SW 1271 (cell line): ENCODE results near the gene ZNF367.

ENCODE experiments used
- DNase-seq, 2 experiments: peaks; one replicate each; lab custom pipeline; 2025; lab: John Stamatoyannopoulos, UW

Gene ZNF367

DNA sequence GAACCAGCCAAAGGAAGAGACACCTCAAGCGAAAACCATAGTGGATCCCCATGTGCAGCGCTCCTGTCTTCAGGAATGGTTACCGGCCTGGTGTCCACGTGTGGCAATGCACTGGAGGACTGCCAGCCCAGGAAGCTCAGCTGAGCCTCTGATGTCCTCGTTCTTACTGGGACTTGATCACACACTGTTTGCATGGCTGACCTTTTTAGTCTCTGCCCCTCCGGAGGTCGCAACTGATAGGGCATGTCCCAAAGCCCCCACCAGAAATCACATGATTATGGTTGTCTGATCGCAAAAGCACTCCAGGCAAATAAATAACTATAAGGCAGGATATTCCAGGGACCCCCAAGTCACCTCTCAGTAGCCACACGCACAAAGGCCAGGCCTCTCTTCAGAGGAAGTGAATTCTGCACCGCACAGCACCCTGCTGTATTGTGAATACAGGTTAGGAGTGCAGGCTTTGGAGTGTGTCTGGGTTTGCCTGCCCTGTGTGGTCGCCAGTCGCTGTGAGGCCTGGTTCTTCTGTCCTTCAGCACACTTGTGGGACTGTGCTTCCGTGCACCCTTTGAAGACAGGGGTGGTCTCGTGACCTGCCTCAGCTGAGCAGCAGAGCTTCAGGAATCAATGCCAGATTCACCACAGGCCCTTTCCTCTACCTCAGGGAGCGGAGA lies 18.4 kb upstream of the ZNF367 start:
- DNase-seq: no peak

DNA sequence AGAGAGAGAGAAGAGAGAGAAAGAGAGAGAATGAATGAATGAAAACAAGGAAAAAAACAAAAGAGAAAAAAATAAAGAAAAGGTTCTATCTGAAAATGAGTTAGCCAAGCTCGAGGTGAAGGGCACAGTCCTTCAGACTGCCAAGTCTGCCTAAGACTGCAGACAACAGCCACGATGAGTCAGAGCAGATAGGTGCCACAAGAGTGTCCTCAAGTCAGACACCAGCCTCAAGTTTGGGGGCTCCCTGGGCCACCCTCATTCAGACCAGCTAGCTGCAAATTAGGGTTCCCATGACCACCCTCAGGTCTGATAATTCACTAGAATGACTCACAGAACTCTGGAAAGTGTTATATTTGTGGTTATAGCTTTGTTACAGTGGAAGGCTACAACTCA lies 17.9 kb upstream of the ZNF367 start:
- no peak for DNase-seq

DNA sequence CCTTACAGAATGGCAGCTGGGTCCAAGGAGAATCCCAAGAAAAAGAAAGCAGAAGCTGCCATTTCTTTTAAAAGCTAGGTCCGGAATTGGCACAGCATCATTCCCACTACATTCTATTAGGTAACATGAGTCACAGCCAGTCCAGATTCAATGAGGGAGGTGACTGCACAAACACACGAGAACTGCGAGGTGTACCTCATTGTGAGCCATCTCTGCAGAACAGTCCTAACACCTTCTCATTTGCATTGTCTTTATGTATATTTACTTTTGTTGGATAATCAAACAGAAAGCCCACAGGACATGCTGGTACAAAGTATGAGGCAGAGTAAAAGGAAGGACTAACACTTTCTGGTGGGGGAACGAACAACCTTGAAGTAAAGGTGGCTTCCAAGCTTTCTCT lies 17.2 kb upstream of the ZNF367 start:
- no peak for DNase-seq

DNA sequence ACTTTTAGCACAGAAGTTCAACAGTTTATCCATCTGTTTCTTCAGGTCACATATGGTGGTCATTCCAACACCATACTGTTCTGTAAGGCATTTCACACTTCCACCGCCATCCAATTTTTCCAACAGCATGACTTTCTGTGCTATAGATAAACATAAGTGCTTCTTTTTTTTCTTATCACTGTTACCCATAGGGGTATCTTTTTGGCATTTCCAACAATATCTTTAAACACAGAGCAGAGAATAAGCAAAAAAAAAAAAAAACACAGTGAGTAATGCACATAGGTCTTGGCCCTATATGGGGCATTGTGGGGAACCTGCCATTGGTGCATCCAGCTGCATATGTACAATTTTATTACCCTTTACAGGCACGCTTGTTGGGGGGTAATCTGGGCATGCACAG lies 12.2 kb upstream of the ZNF367 start:
- DNase-seq: no peak

DNA sequence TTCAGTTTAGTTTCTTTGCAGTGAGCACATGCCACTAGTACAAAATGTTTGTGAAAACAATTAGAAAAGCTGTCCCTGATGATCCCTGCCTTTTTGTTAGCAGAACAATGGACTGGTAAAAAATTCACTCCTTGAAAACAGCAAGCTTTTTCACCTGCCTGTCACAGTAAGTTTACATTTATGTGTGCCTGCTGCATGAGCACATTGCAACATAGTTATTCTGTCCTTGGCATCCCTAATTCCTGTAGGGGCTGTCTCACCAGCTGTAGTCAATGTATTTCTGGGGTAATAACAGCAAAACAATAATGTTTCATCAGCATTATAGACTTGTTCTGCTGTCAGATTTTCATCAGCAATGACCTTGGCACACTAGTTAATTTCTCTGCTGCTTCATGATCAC lies 11.6 kb upstream of the ZNF367 start:
- DNase-seq: no peak

DNA sequence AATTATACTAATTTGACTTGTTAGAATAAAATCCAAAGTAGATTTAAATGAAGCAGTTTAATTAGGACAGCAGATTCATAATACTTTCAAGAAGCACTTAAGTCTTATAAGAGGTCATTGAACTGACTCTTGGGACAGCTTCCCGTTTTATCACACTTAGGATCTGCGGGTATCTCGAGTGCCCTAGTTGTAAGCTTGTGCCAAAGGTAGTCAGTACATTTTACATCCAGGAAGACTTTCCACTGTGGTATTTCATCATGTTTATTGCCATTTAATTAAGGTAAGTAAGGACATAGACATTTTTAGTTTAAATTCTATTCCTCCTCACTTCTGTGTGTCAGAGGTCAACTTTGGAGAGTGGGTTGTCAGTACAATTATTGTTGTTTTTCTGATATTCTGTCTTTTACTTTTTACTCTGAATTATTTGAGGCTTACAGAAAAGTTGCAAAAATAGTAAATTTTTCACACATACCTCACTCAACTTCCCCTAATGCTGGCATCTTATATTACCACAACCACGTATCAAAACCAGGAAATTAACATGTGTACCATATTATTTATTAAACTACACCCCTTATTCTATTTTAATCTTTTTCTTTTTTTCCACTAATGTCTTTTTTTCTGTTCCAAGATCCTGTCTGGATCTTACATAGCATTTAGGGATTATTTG lies 7.5 kb upstream of the ZNF367 start:
- no peak for DNase-seq

DNA sequence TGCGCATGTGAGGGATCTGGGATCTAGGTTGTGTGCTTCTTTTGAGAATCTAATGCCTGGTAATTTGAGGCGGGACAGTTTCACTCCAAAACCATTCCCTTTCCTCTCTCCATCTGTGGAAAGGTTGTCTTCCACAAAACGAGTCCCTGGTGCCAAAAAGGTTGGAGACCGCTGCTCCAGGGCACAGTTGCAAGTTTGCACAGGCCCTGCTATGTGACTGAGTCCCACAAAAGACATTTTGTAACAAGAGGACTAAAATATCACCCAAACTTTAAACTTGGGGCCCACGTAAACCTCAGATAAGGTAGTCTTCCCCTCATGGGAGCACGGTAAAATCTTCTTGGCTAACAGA lies 5.8 kb upstream of the ZNF367 start:
- no peak for DNase-seq

DNA sequence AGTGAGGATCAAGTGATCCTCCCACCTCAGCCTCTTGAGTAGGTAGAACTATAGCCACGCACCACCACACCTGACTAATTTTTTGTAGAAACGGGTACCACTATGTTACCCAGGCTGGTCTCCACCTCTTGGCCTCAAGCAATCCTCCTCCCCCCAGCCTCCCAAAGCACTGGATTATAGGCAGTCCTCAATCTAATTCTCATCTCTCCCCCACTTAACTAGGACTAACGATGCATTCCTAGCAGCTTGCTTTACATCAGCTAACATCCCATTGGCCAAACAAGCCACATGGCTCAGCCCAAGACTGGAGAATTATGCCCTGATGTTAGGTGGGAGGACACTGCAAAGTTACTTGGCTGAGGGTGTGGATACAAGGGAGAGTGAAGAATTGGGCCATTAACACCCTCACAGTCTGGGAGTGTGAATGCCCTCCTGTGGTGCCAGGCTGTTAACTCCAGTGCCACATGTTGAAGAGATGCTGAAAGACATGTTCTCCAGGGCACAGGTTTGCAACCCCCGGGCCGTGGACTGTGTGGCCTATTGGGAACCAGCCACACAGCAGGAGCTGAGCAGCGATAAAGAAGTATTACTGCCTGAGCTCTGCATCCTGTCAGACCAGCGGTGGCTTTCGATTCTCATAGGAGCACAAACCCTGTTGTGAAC lies 5.3 kb upstream of the ZNF367 start:
- DNase-seq: no peak

DNA sequence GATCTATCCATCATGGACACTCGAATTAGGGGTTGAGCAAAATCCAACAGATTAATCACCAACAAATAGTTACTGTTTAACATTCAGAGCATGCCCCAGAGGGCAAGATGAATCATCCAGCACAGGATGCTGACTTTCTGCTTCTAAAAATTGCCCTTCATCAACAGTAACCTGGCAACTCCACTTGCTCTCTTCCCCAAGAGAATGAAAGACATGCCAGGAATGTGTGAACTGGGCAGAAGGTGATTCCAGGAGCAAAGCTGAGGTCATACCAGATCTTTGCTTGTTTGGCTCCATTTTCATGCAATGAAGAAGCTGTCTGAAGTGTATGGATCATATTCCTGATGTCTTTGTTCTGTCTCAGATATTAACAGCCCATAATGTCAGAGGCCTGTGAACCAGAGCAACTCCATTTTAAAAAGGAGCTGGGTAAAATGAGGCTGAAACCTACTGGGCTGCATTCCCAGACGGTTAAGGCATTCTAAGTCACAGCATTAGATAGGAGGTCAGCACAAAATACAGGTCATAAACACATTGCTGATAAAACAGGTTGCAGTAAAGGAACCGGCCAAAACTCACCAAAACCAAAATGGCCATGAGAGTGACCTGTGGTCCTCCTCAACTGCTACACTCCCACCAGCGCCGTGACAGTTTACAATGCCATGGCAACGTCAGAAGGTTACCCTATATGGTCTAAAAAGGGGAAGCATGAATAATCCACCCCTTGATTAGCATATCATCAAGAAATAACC lies 2.5 kb upstream of the ZNF367 start:
- DNase-seq: peak; percentile 97 to 100

DNA sequence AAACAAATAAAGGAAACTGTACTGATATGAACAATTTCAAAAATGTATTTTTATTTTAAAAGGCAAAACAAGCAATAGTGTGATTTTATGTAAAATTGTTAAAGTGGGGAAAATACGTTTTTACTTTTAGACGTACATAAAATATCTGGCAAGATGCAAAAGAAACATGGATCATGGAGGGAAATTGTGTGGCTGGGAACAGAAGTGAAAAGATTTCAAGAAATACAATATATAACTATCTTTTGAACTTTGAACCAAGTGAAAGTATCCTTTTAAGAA lies 1.5 kb upstream of the ZNF367 start:
- DNase-seq: no peak

DNA sequence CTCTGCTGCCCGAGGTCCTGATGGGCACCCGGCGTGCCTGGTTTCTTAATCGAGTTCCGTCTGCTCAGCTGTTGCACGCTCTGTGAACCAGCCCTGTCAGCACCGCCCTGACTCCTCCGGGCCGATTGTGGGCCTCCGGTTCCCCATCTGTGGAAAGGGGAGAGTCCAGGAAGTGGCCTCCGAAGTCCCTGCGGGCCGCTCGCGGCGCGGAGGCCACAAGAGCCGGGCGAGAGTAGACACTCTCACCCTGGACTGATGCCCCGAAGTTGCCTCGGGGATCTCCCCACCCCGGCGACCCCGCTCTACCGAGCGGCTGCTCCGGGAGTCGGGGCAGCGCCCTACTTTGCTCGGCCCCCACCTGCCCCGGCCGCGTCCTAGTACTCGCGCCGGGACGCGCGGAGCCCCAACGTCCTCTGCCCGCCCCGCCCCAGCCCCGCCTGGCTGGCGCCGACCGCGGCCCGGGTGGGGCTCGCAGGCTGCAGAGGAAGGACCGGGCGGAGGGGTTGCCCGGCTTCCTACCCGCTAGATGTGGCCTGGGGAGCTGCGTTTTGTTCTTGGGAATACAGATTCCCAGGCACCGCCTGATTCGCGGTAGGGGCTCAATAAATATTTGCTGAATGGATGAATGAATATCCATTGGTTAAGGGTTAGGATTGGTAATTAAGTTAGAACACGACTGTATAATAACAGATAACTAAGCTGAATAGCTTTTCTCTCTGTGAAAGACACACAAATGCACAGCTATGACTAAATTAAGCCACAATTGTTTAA lies 935 bp upstream of the ZNF367 start:
- peak; percentile 57 to 79 for DNase-seq

DNA sequence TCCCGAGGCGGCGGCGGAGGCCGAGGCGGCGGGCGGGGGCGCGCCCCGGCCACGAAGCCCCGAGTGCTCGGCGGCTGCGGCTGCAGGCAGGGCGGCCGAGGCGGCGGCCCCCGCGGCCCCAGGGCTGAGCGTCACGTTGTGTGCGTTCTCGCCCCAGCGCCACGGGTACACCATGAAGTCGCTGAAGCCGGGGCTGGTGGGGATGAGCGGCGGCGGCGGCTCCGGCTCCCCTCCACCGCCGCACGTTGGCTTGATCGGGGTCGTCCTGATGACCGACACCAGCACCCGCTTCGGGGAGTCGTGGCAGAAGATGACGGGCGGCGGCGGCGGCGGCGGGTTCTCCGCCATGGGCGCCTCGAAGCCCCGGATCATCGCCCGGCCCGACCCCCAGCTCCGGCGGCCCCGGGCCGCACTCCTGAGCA lies 498 bp downstream of the ZNF367 start:
- DNase-seq: no peak

DNA sequence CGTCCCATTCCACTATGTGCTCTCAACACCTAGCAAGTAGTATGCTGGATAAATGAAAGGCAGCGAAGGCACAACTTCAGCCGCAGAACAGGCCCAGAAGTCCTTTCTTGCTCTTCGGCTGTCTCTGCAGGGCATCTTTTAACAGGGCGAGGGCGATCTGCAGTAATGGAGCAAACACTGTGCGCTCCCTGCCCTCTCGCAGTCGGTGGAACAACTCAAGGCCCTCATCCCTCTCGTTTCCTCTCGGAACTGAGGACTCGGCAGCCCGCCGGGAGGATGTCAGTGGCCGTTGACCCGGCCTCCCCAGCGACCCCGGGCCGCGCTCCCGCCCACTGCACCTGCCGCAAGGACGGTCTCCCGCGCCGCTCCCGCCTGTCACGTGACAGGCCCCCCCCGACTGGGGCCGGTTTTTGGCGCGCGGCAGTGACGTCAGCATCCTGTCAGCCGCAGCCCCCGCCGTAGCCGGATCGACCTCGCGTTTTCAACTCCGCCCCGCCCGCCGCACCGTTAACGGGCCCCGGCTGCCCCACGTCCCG lies 1.1 kb downstream of the ZNF367 start:
- peak; percentile 60 to 85 for DNase-seq

DNA sequence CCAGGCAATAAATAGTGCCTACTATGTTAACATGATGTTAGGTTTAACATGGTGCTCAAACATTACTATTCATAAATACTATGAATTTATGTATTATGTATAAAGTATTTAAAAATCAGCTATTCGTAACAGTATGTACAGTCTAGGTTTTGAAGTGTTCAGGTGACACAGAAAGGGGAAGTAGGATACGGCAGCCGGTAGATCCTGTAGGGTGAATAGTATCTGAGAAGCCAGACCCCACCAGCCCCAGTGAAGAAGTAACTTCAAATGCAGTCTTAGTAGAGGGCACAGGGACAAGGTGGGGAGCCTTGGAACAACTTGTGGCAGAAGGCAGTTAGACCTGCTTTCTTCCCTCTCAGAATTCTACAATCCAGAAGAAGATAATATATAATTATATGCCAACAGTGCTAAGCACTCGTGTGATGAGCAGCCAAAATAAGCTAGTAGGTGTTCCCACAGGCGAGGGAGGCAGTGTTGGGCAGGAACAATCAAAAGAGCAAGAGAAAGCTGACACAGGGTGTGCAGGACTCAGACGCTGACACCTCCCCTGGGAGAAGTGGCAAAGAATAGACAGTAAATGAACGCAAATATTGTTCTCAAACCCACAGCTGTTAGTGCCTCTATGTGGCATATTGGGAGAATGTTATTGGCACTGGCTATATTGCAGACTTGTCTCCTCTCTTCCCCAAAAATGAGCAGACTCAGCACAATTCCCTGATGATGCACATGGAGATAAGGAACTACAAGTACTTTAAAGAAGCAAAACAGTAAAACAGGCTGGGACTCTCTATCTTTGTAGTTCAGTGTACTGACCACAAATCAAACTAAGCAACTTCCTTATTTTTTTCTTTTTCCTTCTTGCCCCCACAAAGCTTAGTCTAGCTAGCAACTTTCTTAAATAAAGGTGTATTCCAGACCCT lies 4.6 kb downstream of the ZNF367 start:
- DNase-seq: no peak

DNA sequence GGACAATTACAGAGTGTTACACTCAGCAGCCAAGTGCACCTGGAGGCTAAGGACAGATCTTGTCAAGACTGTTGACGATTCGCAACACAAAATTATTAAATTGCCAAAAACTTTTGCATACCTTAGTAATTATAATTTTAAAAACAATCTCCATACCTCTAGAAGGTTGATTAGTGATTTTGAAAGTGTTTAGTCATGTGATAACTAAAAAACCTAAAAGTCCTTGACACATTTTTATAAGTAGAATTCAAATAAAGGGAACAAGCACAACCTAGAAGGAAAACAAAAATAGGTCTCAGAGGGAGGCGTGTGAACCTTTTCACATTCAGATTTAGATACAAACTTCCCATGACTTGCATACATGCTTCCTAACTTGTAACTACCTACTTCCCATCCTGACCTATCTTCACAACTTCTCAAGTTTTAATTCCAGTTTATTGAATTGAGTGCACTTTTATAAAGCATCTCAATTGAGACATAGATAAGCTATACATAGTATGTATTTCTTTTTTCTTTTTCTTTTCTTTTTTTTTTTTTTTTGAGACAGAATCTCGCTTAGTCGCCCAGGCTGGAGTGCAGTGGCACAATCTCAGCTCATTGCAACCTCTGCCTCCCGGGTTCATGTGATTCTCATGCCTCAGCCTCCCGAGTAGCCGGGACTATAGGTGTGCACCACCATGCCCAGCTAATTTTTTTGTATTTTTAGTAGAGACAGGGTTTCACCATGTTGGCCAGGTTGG lies 5.8 kb downstream of the ZNF367 start:
- no peak for DNase-seq

DNA sequence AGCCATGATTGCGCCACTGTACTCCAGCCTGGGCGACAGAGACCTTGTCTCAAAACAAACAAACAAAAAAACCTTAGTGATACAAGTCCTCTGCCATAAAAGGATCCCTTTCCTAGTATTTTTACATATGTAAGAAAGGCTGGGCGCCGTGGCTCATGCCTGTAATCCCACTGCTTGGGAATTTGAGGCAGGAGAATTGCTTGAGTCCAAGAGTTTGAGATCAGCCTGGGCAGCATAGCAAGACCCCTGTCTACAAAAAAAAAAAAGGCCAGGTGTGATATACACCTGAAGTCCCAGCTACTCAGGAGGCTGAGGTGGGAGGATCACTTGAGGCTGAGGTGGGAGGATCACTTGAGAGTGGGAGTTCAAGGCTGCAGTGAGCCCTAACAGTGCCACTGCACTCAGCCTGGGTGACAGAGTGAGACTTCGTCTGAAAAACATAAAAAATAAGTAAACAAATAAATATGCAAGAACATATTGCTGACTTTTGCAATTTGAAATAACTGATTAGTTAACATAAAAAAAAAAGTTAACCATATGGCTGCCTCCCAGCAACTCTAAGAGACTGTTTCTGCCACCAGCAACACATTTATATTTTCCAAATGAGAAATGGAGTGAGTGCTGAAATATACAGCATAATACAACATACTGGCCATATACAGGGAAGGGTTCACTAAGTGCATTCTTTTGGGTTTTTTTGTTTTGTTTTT lies 6.9 kb downstream of the ZNF367 start:
- no peak for DNase-seq

DNA sequence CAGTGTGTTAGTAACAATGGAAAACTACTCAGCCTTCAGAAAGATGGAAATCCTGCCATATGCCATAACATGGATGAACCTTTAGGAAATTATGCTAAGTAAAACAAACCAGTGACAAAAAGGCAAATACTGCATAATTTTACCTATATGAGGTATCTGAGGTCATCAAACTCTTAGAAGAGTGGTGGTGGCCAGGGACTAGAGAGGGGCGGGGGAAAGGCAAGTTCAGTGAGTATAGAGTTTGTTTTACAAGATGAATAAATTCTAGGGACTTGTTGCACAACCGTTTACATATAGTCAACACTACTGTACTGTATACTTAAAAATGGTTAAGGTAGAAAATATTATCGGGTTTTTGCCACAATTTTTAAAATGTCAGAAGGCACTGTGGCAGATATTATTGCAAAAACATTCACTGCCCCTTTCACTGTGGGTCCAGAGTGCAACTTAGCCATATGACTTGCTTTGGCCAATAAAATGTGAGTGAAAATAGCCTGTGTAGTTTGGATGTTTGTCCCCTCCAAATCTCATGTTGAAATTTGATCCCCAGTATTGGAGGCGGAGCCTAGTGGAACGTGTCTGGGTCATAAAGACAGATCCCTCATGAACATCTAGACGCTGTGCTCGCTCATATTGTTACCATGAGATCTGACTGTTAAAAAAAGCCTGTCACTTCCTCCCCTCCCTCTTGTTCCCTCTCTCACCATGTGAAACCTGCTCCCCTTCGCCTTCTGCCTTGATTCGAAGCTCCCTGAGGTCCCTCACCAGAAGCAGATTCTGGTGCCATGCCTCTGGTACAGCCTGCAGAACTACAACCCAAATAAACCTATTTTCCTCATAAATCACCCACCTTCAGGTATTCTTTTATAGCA lies 9.5 kb downstream of the ZNF367 start:
- DNase-seq: no peak

DNA sequence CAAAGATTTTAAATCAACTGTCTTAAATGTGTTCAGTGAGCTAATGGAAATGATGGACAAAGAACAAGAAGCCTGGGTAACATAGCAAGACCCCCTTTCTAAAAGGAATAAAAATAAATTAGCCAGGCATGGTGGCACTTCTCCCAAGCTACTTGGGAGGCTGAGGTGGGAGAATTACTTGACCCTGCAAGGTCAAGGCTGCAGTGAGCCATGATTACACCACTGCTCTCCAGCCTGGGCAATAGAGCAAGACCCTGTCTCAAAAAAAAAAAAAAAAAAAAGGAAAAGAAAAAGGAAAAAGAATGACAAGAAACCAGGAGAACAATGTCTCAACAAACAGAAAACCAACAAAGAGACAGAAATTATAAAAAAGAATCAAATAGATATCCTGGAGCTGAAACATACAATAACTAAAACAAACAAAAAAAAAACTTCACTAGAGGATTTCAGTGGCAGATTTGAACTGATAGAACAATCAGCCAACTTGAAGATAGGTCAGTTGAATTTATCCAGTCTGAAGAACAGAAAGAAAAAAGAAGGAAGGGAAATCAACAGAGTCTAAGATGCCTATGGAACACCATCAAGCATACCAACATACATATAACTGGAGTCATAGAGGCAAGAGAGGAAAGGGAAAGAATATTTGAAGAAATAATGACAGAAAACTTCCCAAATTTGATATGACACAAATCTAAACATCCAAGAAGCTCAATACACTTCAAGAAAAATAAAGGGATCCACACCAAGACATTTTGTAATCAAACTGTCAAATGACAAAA lies 17.8 kb downstream of the ZNF367 start:
- DNase-seq: no peak
